GM23248 (cell line): Measurements from ENCODE around the gene RFXANK.

Experiments
- EZH2 ChIP-seq: fragments of 200-600 bp; sonication (generic); IDR thresholded peaks from 2 replicates; pipeline ENCODE4 v1.6.1; 2018; ENCODE audit warnings: antibody characterized with exemption, mild to moderate bottlenecking; ENCODE audit not compliant: insufficient read depth, poor library complexity, severe bottlenecking
- EZH2phosphoT487 ChIP-seq: fragments of 200-600 bp; sonication (generic); IDR thresholded peaks from 2 replicates; pipeline ENCODE4 v1.6.1; 2018; ENCODE audit warnings: antibody characterized with exemption, moderate library complexity, mild to moderate bottlenecking, low read depth; ENCODE audit not compliant: insufficient read depth

DNA sequence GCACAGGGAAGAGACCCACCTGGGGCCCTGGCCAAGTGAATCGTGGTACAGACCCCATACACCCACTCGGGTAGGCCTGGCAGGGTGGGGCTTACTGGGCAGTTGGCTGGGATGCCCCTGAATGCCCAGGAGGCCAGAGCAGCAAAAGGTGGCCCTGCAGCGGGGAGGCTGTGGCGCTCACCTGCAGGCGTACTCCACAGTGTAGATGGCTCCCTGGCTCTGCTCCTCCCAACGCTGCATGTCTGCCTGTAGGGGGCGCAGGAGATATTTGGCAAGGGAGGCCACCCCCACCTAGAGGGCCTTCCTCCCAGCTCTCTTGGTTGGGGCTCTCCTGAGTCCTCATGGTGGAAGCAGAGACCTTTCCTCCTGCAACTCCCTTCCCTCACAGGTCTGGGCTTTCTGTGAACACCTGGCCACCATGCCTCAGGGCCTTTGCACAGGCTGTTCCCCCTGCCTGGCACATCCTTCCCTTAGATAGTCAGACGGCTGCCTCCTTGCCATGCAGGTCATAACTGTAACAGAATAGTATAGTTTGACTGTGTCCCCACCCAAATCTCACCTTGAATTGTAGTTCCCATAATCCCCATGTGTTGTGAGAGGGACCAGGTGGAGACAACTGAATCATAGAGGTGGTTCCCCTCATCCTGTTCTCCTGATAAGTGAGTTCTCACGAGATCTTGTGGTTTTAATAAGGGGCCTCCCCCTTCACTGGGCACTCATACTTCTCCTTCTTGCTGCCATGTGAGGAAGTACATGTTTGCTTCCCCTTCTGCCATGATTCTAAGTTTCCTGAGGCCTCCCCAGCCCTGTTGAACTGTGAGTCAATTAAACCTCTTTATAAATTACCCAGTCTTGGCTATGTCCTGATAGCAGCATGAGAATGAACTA lies 6.0 kb upstream of the RFXANK start:
- TF ChIP-seq EZH2phosphoT487 (no peak), EZH2 (no peak)
